Ishikawa (cell line): Measurements from ENCODE around the gene SLC22A31.

Experiments
- CEBPB ChIP-seq: IDR thresholded peaks from 2 replicates; pipeline ENCODE4 v1.6.1; 2012
- EP300 ChIP-seq: IDR thresholded peaks from 2 replicates; pipeline ENCODE4 v1.6.1; 2012; ENCODE audit warnings: borderline replicate concordance
- RAD21 ChIP-seq: IDR thresholded peaks from 2 replicates; pipeline ENCODE4 v1.6.1; 2012; ENCODE audit warnings: low read depth
- REST ChIP-seq: IDR thresholded peaks from 2 replicates; pipeline ENCODE4 v1.6.1; 2012; ENCODE audit warnings: low read depth, mild to moderate bottlenecking
- TAF1 ChIP-seq: IDR thresholded peaks from 2 replicates; pipeline ENCODE4 v1.6.1; 2012; ENCODE audit warnings: low read depth, mild to moderate bottlenecking
- USF1 ChIP-seq: IDR thresholded peaks from 2 replicates; pipeline ENCODE4 v1.6.1; 2012
- YY1 ChIP-seq: IDR thresholded peaks from 2 replicates; pipeline ENCODE4 v1.6.1; 2012; ENCODE audit warnings: low read depth

- TF ChIP-seq CEBPB (no peak), RAD21 (no peak), TAF1 (no peak), REST (no peak), USF1 (no peak), YY1 (no peak), EP300 (no peak)
Measured at GRCh38 chr16:89153848-89154271, 46.5 kb downstream of the SLC22A31 start.
